ENCODE measurements around the gene PAOX. TPM values are rescaled to one million over a fixed set of nuclear protein-coding genes. Genes with fewer than 3 reads are reported as not detected.
A peak's percentile ranks its signal among the peaks of the same experiment; 100 is the strongest.

Gene PAOX
- 7.8 and 17.7 TPM in 2 replicates for total RNA-seq

DNA sequence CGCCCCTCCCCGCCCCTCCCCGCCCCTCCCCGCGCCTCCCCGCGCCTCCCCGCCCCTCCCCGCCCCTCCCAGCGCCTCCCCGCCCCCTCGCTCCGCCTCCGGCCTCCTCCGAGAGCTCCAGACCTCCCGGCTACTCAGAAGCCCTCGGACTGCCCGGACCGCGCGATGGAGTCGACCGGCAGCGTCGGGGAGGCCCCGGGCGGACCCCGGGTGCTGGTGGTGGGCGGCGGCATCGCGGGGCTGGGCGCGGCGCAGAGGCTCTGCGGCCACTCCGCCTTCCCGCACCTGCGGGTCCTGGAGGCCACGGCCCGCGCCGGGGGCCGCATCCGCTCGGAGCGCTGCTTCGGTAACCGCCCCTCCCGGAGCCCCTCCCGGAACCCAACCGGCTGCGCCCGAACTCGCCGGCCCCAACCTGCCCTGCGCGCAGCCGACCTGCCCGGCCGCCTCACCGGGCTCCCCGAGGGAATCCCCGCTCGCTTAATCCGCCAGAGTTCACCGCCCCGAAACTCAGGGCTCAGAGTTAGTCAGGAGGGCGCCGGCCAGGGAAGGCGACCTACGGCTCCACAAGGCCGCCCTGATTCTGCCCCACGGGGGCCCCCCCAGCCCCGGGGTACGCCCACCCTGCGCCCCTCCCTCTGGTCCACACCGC, at the start of gene PAOX:
Gene PAOX (plus strand): TSS at position 111 of the 649 bp plus-strand sequence. CDS start 55 bp downstream, at position 166.
- DNase-seq (ENCODE audit: low read depth) = no peak

DNA sequence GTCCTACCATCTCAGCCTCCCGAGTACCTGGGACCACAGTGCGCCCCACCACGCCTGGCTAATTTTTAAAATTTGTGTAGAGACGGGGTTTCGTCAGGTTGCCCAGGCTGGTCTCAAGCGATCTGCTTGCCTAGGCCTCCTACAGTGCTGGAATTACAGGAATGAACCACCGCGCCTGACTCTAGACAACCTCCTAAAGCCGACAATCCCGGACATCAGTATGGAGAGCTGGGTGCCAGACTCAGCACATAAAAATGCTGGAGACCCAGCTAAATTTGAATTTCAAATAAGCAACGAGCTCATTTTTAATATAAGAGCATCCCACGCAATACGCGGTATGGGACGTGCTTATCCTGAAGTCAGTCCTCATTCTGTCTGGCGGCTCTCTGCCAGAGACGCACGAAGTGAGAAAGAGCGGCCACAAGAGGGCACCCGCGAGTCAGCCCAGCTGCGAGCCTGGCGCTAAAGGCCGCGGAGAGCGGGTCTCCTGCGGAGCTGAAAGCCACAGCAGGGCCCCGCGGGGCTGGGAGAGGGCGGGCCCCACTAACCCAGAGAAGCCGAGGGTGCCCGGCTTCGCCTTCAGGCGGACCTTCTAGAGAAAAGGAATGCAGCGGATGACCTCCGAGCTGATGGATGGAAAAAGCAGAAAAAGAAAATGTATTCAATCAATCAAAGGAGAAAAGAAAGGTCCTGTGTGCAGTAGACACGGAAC, 49.4 kb upstream of the PAOX start:
- peak; percentile 53 for DNase-seq (ENCODE audit: low read depth)

- no peak for DNase-seq (ENCODE audit: low read depth)
Measured at GRCh38 chr10:133332936-133333699, 45.9 kb upstream of the PAOX start.

- DNase-seq (ENCODE audit: low read depth) = no peak
Measured at GRCh38 chr10:133334503-133335245, 44.4 kb upstream of the PAOX start.

DNA sequence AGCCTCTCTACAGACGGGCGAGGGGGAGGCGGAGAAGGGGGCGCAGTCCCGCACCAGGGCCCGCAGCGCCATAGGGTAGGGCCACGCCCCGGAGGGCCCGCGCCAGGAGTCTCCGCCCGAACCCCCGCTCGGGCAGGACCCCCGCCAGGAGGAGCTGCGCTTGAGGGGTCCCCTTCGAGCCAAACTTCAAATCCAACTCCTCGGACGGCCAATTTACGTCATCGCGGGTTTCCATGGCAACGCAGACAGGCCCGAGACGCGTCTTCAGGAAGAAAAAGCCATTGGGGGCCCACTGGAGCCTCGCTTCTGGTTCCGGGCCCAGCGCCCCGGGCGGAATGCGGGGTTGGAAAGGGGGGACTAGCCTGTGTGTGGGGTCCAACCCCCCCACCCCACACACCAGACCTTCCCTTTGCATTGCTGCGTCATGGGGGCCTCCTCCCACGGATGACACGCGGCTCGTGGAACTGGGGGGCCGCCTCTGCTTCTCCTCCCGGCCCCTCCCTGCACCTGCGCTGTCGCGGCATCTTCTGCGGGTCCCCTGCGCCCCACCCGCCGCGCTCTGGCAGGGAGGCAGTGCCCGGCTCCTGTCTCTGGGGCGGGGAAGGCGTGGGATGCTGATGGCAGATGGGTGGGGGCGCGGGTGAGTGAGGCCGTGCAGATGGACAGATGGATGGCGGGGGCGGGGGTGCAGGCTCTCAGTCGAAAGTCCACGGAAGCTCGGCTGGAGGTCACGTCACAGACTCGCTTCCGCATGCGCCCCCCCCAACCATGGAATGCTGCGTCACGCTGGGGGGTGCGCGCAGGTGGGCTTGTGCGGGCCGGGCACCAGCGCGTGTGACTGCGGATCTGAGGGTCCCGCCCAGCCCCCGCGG, 43.6 kb upstream of the PAOX start:
- no peak for DNase-seq (ENCODE audit: low read depth)

DNA sequence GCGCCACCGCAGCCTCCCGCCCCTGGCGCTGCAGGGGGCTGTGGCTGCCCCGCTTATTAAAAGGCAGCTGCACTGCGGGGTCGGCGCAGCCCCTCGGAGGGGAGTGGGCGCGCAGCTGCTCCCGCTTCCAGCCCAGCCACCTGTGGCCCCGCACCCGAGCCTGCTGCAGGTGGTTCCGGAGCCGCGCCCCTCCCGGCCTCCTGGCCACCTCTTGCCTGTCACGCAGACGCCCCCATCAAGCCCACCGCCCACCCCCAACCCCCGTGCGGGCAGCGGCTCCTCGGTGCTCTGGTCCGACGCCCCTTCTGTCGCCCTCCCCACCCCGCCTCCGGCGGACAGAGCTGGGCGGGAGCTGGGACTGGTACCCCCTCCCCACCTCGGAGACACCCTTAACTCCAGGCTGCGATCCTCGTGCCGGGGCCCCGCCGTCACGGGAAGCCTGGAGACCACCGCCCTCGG, 42.9 kb upstream of the PAOX start:
- DNase-seq (ENCODE audit: low read depth) = no peak

GRCh38 chr10:133336577-133337369, 42.3 kb upstream of the PAOX start, which contains the start of gene CALY:
Gene CALY (minus strand): TSS chr10:133336896. CDS start chr10:133328989, 7,907 bp downstream.
- DNase-seq (ENCODE audit: low read depth) = no peak

- DNase-seq (ENCODE audit: low read depth) = no peak
Measured at GRCh38 chr10:133337370-133337725, 41.7 kb upstream of the PAOX start.

DNA sequence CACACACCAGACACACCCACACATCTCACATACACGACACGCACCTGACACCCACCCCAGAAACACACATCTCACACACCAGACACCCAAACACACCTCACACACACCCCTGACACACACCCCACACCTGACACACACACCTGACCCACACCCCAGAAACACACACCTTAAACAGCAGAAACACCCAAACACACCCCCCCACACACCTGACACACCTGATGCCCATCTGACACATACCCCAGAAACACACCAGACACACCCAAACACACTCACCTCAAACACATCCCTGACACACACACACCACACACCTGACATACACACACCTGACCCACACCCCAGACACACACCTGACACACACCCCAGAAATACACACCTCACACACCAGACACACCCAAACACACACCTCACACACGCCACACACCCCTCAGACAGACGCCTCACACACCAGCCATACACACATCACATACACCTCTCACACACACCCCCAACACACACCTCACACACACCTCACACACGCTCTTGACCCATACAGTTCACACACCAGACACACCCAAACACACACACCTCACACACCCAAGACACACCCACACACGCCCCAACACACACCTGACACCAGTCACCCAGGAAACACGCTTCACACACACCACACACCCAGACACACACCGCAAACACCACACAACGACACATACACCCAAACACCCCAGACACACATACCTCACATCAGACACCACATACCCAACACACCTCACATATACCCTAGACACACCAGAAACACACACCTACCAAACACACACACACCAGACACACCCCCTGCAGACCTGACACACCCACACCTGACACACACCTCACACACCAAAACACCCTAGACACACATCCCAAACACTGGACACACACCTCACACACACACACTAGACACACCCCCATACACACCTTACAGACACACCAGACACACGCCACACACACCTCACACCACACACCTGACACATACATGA, 40.7 kb upstream of the PAOX start:
- DNase-seq (ENCODE audit: low read depth) = no peak

DNA sequence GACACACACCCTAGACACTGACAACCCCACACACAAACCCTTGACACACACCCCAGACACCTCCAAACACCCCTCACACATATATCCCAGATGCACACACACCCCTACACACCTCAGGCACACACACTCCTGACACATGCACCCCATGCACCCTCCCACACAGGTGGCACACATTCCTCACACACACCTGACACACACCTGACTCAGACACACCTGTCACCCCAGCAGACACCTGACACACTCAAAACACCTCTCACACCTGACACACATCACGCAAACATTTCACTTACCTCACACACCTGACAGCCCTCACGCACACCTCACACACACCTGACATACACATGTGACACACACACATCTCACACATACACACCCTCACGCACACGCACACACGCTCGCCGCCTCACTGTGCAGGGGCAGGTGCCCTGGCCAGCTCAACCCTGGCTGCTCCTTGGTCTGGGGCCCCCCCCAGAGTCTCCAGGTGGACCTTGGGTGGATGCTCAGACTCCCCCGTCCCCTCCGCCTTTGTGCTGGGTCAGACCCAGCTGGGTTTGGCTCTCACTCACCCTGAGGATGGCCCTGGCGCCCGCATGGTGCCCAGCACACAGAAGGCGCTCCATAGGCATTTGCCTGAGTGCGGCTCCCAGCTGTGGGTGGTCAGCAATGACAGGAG, 39.2 kb upstream of the PAOX start:
- DNase-seq (ENCODE audit: low read depth) = no peak

- no peak for DNase-seq (ENCODE audit: low read depth)
Measured at GRCh38 chr10:133341983-133342382, 37.1 kb upstream of the PAOX start.

GRCh38 chr10:133342942-133343341, 36.1 kb upstream of the PAOX start:
- no peak for DNase-seq (ENCODE audit: low read depth)

- DNase-seq (ENCODE audit: low read depth) = no peak
Measured at GRCh38 chr10:133343558-133343957, 35.5 kb upstream of the PAOX start.

DNA sequence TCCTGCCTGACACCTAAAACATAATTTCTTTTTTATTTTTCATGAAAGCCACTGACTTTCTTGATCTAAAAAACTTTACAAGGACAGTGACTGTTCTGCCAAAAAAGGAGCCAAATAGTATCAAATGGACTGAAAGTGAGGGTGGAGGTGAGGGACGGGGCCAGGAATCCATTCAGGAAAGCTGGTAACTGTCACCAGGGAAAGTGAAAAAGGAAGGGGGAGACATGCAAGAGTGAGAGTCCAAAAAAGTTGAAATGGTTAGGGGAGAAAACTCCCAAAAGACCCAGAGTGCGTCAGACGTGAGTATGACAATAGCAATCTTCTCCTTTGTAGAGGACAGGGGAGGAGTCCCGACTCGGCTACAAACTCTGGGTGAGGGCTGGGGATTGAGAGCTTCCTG, 34.8 kb upstream of the PAOX start:
- DNase-seq (ENCODE audit: low read depth) = no peak

- no peak for DNase-seq (ENCODE audit: low read depth)
Measured at GRCh38 chr10:133346413-133346812, 32.6 kb upstream of the PAOX start.

DNA sequence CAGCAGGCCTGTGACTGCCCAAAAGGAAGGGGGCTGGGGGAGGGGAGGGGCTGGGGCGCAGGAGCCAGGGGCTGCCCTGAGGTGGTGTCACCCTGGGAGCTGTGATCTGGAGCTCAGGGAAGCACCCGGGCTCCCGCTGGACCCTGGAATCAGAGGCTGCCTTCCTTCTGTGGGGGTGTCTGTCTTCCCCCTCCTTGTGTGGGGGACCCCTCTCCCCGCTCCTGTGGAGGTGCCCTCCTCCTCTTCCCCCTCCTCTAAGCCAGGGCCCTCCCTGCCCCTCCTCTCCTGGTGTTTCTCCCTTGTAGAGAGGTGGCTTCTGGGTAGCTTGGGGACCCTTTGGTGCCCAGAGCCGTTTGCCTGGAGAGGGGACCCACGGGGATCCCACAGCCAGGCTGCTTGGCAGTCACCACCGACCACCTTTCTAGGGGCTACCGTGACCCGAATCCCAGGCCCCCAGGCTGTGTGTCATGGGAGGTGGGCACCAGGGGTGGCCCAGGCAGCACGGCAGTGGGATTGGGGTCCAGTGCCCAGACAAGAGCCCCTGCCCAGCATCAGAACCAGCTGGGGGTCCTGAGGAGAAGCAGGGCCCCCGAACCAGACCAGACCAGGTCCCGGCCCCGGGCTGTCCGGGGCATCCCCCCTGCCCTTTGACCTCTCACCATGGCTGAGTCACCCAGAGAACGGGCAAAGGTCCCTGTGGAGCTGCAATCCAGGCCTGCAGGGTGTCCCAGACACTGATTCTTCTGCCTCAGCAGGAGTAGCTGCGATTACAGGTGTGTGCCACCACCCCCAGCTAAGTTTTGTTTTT, 31.1 kb upstream of the PAOX start:
- no peak for DNase-seq (ENCODE audit: low read depth)

DNA sequence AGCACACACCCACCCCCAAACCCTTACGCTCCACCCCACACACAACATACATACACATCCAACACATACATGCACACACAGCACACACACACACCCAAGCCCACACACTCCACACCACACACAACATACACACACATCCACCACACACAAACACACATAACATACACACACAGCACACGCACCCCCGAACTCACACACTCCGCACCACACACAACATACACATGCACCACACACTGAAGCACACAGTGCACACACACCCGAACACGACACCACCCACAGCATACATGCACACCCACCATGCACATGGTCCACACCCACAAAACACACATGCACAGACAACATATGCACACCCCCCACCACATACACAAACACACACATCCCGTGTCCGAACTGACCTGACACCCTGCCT, 29.9 kb upstream of the PAOX start:
- DNase-seq (ENCODE audit: low read depth) = no peak
